HG02884 (cell line): ENCODE data around the gene FKBP9.

Experiments used
- ATAC-seq: cut with Tn5 transposase; IDR thresholded peaks from one replicate; pipeline ENCODE4 v1.9.1; 2021; ENCODE audit warnings: mild to moderate bottlenecking, moderate library complexity; ENCODE audit not compliant: unreplicated experiment

Gene FKBP9

DNA sequence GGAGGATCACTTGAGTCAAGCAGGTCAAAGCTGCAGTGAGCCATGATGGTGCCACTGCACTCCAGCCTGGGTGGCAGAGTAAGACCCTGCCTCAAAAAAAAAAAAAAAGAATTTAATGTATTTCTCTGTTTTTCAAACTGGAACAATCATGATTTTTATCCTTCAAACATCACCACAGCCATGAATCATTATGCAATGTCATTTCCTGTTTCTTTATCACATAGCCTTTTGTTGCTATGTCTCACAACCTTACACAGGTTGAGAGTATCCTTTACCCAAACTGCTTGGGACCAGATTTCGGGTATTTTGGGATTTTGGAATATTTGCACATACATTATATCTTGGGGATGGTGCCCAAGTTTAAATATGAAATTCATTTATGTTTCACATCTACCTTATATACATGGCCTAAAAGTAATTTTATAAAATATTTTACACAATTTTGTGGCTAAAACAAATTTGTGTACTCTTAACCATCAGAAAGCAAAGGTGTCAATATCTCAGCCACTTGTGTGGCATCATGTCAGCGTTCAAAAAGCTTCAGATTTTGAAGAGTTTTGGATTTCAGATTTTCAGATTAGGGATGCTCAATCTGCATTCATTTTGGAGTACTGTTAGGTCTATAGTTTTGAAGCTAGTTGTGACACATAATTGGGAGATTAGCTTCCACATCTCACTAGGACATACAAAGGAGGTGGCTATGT lies 97.2 kb downstream of the FKBP9 start:
- no peak for ATAC-seq

DNA sequence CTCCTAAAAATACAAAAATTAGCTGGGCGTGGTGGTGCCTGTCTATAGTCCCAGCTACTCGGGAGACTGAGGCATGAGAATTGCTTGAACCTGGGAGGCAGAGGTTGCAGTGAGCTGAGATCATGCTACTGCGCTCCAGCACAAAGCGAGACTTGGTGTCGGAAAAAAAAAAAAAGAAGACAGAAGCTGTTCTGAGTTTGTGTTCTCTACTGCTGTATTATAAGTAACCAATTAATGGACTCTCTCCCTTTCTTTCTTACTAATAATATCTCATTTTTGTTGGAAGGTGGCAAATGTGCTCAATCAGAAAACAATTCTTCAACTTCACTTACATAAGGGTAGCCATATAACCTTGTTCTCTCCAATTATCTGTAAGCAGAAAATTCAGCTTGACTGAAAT lies 97.9 kb downstream of the FKBP9 start:
- ATAC-seq: no peak
